Mesenchymal stem cell (in vitro differentiated cells and primary cell): ENCODE results near the gene TULP3.

Source experiments
- DNase-seq: peaks from one replicate; pipeline ENCODE4 v3.0.0-alpha.2; 2013
- H2AFZ ChIP-seq: one replicate; pipeline ENCODE4 v1.6.1; 2013; ENCODE audit warnings: low read depth, mild to moderate bottlenecking, control low read depth, inconsistent platforms, low read length, moderate library complexity
- H2AK5ac ChIP-seq: 2 replicates; pipeline ENCODE4 v1.6.1; 2013; ENCODE audit warnings: low read length, moderate library complexity, mild to moderate bottlenecking, inconsistent platforms; ENCODE audit not compliant: severe bottlenecking
- H2BK120ac ChIP-seq: one replicate; pipeline ENCODE4 v1.6.1; 2013; ENCODE audit warnings: low read depth, mild to moderate bottlenecking, inconsistent platforms, low read length, moderate library complexity
- H2BK12ac ChIP-seq, 2 experiments: one replicate each; pipeline ENCODE4 v1.6.1; 2013; ENCODE audit warnings: inconsistent platforms in 2 of 2, low read length in 2 of 2, mild to moderate bottlenecking in 2 of 2, moderate library complexity in 2 of 2, control low read depth in 1 of 2
- H2BK15ac ChIP-seq: one replicate; pipeline ENCODE4 v1.6.1; 2013; ENCODE audit warnings: mild to moderate bottlenecking, low read depth, inconsistent platforms; ENCODE audit not compliant: poor library complexity, severe bottlenecking
- H2BK5ac ChIP-seq: 2 replicates; pipeline ENCODE4 v1.6.1; 2013; ENCODE audit warnings: low read depth, mild to moderate bottlenecking, low read length, control low read depth, inconsistent platforms; ENCODE audit not compliant: poor library complexity, severe bottlenecking
- H3K14ac ChIP-seq, 2 experiments: one replicate each; pipeline ENCODE4 v1.6.1; 2013; ENCODE audit warnings: inconsistent platforms in 2 of 2, low read length in 2 of 2, control low read depth in 1 of 2, mild to moderate bottlenecking in 1 of 2, moderate library complexity in 1 of 2
- H3K18ac ChIP-seq, 2 experiments: one replicate each; pipeline ENCODE4 v1.6.1; 2013; ENCODE audit warnings: inconsistent platforms in 2 of 2, low read length in 2 of 2, control low read depth in 1 of 2, low read depth in 1 of 2, mild to moderate bottlenecking in 1 of 2
- H3K23ac ChIP-seq, 2 experiments: one replicate each; pipeline ENCODE4 v1.6.1; 2013; ENCODE audit warnings: inconsistent platforms in 2 of 2, low read length in 2 of 2, mild to moderate bottlenecking in 2 of 2, moderate library complexity in 2 of 2, control low read depth in 1 of 2
- H3K27ac ChIP-seq: 2 replicates; pipeline ENCODE4 v1.5.1; 2013; ENCODE audit warnings: mild to moderate bottlenecking, moderate library complexity, low read length, control low read depth, inconsistent platforms; ENCODE audit not compliant: poor library complexity, severe bottlenecking
- H3K27me3 ChIP-seq, 2 experiments: 2 replicates each; pipeline versions ENCODE4 v1.6.1 to v1.7.0; 2013; ENCODE audit warnings: low read length in 2 of 2, mild to moderate bottlenecking in 2 of 2, moderate library complexity in 2 of 2, control low read depth in 1 of 2, inconsistent platforms in 1 of 2; ENCODE audit not compliant: control insufficient read depth in 1 of 2, insufficient read depth in 1 of 2
- H3K36me3 ChIP-seq, 2 experiments: 2 replicates each; pipeline versions ENCODE4 v1.6.1 to v1.7.0; 2013; ENCODE audit warnings: low read length in 2 of 2, control low read depth in 1 of 2, inconsistent platforms in 1 of 2, low read depth in 1 of 2, mild to moderate bottlenecking in 1 of 2; ENCODE audit not compliant: insufficient read depth in 2 of 2, control insufficient read depth in 1 of 2
- H3K4ac ChIP-seq, 2 experiments: one replicate each; pipeline ENCODE4 v1.6.1; 2013; ENCODE audit warnings: inconsistent platforms in 2 of 2, low read length in 2 of 2, mild to moderate bottlenecking in 2 of 2, moderate library complexity in 2 of 2, control low read depth in 1 of 2, low read depth in 1 of 2
- H3K4me1 ChIP-seq: 2 replicates; pipeline ENCODE4 v1.6.1; 2013; ENCODE audit warnings: low read depth, low read length, control low read depth; ENCODE audit not compliant: control insufficient read depth, insufficient read depth
- H3K4me2 ChIP-seq: 2 replicates; pipeline ENCODE4 v1.6.1; 2013; ENCODE audit warnings: low read length, mild to moderate bottlenecking, inconsistent platforms; ENCODE audit not compliant: poor library complexity, severe bottlenecking
- H3K4me3 ChIP-seq, 2 experiments: 2 replicates each; pipeline versions ENCODE4 v1.5.1 to v1.7.0; 2013; ENCODE audit warnings: low read length in 2 of 2, mild to moderate bottlenecking in 2 of 2, control low read depth in 1 of 2, low read depth in 1 of 2; ENCODE audit not compliant: insufficient read depth in 1 of 2
- H3K79me1 ChIP-seq: replicated peaks from 2 replicates; pipeline ENCODE4 v1.6.1; 2013; ENCODE audit warnings: mild to moderate bottlenecking, control low read depth, low read length, inconsistent platforms; ENCODE audit not compliant: poor library complexity, severe bottlenecking
- H3K9ac ChIP-seq: 2 replicates; pipeline ENCODE4 v1.7.0; 2013; ENCODE audit warnings: mild to moderate bottlenecking, low read length, moderate library complexity
- H3K9me3 ChIP-seq: 2 replicates; pipeline ENCODE4 v1.7.0; 2013; ENCODE audit warnings: mild to moderate bottlenecking, low read length; ENCODE audit not compliant: control insufficient read depth
- H4K8ac ChIP-seq: one replicate; pipeline ENCODE4 v1.6.1; 2013; ENCODE audit warnings: inconsistent platforms, mild to moderate bottlenecking, low read length, moderate library complexity
- H4K91ac ChIP-seq: one replicate; pipeline ENCODE4 v1.6.1; 2013; ENCODE audit warnings: mild to moderate bottlenecking, low read length, inconsistent platforms
- WGBS: methylation state at CpG from one replicate; pipeline ENCODE4 v1.1.7; 2013; ENCODE audit warnings: mixed read lengths; 5-methylcytosine and 5-hydroxymethylcytosine counted together

TULP3 gene

GRCh38 chr12:2939191-2939590, 48.5 kb downstream of the TULP3 start:
- no peak overlapping the region for H3K9ac ChIP-seq
- no peak overlapping the region for H3K4me3 ChIP-seq
- H3K4ac ChIP-seq: no peak overlapping the region
- no peak overlapping the region for H3K14ac ChIP-seq
- H3K27ac ChIP-seq: no peak overlapping the region
- peaks cover 41 to 71% of the 10 kb centered on the region in 2 experiments for H3K36me3 ChIP-seq
- H2BK120ac ChIP-seq: no peak overlapping the region
- no peak overlapping the region for H2AK5ac ChIP-seq
- no peak overlapping the region for H3K4me2 ChIP-seq
- H2AFZ ChIP-seq: no peak overlapping the region
- 98% methylated on average over 4 of the region's 5 CpGs for WGBS
- H3K18ac ChIP-seq: peak overlapping the region in 1 of 2 experiments; percentile 11
- H2BK5ac ChIP-seq: no peak overlapping the region
- H3K23ac ChIP-seq: no peak overlapping the region
- H4K91ac ChIP-seq: no peak overlapping the region
- H3K27me3 ChIP-seq: no peaks in the 10 kb centered on the region
- H3K79me1 ChIP-seq: peaks cover 3% of the 10 kb centered on the region
- no peaks in the 10 kb centered on the region for H3K9me3 ChIP-seq
- no peak overlapping the region for H2BK15ac ChIP-seq
- DNase-seq: no peak
- H2BK12ac ChIP-seq: no peak overlapping the region
- no peak overlapping the region for H4K8ac ChIP-seq
- H3K4me1 ChIP-seq: peaks cover 5% of the 10 kb centered on the region

- WGBS: 68% methylated on average over 10 of the region's 10 CpGs
- Histone ChIP-seq H3K36me3 (peaks cover 37 to 57% of the 10 kb centered on the region in 2 experiments), H3K4me1 (peaks cover 10% of the 10 kb centered on the region), H3K14ac (no peak overlapping the region), H2BK12ac (no peak overlapping the region), H3K23ac (no peak overlapping the region), H3K4me2 (no peak overlapping the region), H3K79me1 (no peaks in the 10 kb centered on the region), H2BK5ac (no peak overlapping the region), H3K4me3 (no peak overlapping the region), H4K91ac (peak overlapping the region; percentile 7), H3K9me3 (no peaks in the 10 kb centered on the region), H2BK15ac (no peak overlapping the region), H3K4ac (no peak overlapping the region), H4K8ac (peak overlapping the region; percentile 55), H3K27me3 (no peaks in the 10 kb centered on the region), H3K9ac (no peak overlapping the region), H3K18ac (no peak overlapping the region), H3K27ac (no peak overlapping the region), H2AK5ac (no peak overlapping the region), H2AFZ (no peak overlapping the region), H2BK120ac (no peak overlapping the region)
- no peak for DNase-seq
Observed at GRCh38 chr12:2940564-2940963, 49.9 kb downstream of the TULP3 start.

- no peak overlapping the region for H2AK5ac ChIP-seq
- H3K4ac ChIP-seq: no peak overlapping the region
- no peak overlapping the region for H3K9ac ChIP-seq
- H3K18ac ChIP-seq: no peak overlapping the region
- 95% methylated on average over 8 of the region's 8 CpGs for WGBS
- H2BK12ac ChIP-seq: no peak overlapping the region
- H3K79me1 ChIP-seq: no peaks in the 10 kb centered on the region
- H3K4me2 ChIP-seq: no peak overlapping the region
- no peak overlapping the region for H2BK5ac ChIP-seq
- no peak overlapping the region for H3K14ac ChIP-seq
- no peak overlapping the region for H3K27ac ChIP-seq
- H3K27me3 ChIP-seq: no peaks in the 10 kb centered on the region
- no peak overlapping the region for H4K8ac ChIP-seq
- no peak overlapping the region for H2AFZ ChIP-seq
- H3K4me3 ChIP-seq: no peak overlapping the region
- no peak overlapping the region for H3K23ac ChIP-seq
- H3K36me3 ChIP-seq: peaks cover 31 to 49% of the 10 kb centered on the region in 2 experiments
- no peak overlapping the region for H2BK15ac ChIP-seq
- H2BK120ac ChIP-seq: no peak overlapping the region
- H4K91ac ChIP-seq: no peak overlapping the region
- H3K9me3 ChIP-seq: no peaks in the 10 kb centered on the region
- peaks cover 10% of the 10 kb centered on the region for H3K4me1 ChIP-seq
- no peak for DNase-seq
Observed at GRCh38 chr12:2941524-2941923, 50.8 kb downstream of the TULP3 start.

GRCh38 chr12:2944401-2945047, 53.8 kb downstream of the TULP3 start:
- Histone ChIP-seq H4K8ac (no peak overlapping the region), H3K9ac (no peak overlapping the region), H3K14ac (peak overlapping the region in 1 of 2 experiments; percentile 62), H4K91ac (no peak overlapping the region), H2BK15ac (no peak overlapping the region), H3K4ac (no peak overlapping the region), H3K79me1 (no peaks in the 10 kb centered on the region), H3K27ac (no peak overlapping the region), H3K4me2 (no peak overlapping the region), H2BK12ac (no peak overlapping the region), H2BK120ac (no peak overlapping the region), H3K4me1 (peaks cover 10% of the 10 kb centered on the region), H3K9me3 (no peaks in the 10 kb centered on the region), H3K23ac (no peak overlapping the region), H3K18ac (no peak overlapping the region), H3K4me3 (no peak overlapping the region), H2AK5ac (no peak overlapping the region), H2AFZ (no peak overlapping the region), H2BK5ac (no peak overlapping the region), H3K27me3 (no peaks in the 10 kb centered on the region), H3K36me3 (peaks cover 13 to 22% of the 10 kb centered on the region in 2 experiments)
- 60% methylated on average over 21 of the region's 24 CpGs for WGBS
- peak; percentile 11 for DNase-seq
